PFSK-1 (cell line): ENCODE results near the gene TEPSIN.

ENCODE experiments used
- FOXP2 ChIP-seq: optimal IDR thresholded peaks from 2 replicates; pipeline ENCODE3; 2011; ENCODE audit warnings: borderline replicate concordance, control low read depth, inconsistent platforms; ENCODE audit not compliant: insufficient read depth; ENCODE audit errors: extremely low read length, extremely low read depth
- POLR2AphosphoS5 ChIP-seq: IDR thresholded peaks from 2 replicates; pipeline ENCODE4 v1.6.1; 2012; ENCODE audit warnings: low read depth, mild to moderate bottlenecking, control low read depth, low read length, moderate library complexity
- REST ChIP-seq, 2 experiments: IDR thresholded peaks; 2 replicates each; pipeline versions ENCODE4 v1.6.1 to v1.8.0; 2011 to 2012; ENCODE audit warnings: low read depth in 2 of 2, low read length in 2 of 2, control low read depth in 1 of 2, inconsistent platforms in 1 of 2, mild to moderate bottlenecking in 1 of 2, moderate library complexity in 1 of 2; ENCODE audit not compliant: insufficient read depth in 1 of 2
- SIN3A ChIP-seq: IDR thresholded peaks from 2 replicates; pipeline ENCODE4 v1.6.1; 2012; ENCODE audit warnings: mild to moderate bottlenecking, low read length, moderate library complexity, borderline replicate concordance; ENCODE audit not compliant: insufficient read depth
- TAF1 ChIP-seq: IDR thresholded peaks from 2 replicates; pipeline ENCODE4 v1.6.1; 2012; ENCODE audit warnings: low read length, control low read depth, borderline replicate concordance; ENCODE audit not compliant: insufficient read depth

- TF ChIP-seq TAF1 (no peak), POLR2AphosphoS5 (no peak), REST (IDR thresholded peaks at IDR 0.05; ENCODE audit: insufficient read depth in 1 of 2, low read depth in 2 of 2, low read length in 2 of 2) (no peak), SIN3A (no peak), FOXP2 (no peak)
Measured at GRCh38 chr17:81271226-81271625, 32.4 kb upstream of the TEPSIN start.
